Hepatocyte (in vitro differentiated cells): Measurements from ENCODE around the gene HOXA11. TPM values are rescaled to one million over a fixed set of nuclear protein-coding genes. Genes with fewer than 3 reads are reported as not detected.

Experiments
- DNase-seq: peaks from one replicate; pipeline ENCODE4 v3.0.0-alpha.2; 2016; ENCODE audit warnings: low spot score
- H2AFZ ChIP-seq: fragments of 200-600 bp; sonication (generic); 2 replicates; pipeline ENCODE4 v1.6.0; 2016; ENCODE audit warnings: antibody characterized with exemption, mild to moderate bottlenecking
- H3K27ac ChIP-seq: fragments of 200-600 bp; sonication (generic); 2 replicates; pipeline ENCODE4 v1.5.1; 2016; ENCODE audit warnings: mild to moderate bottlenecking
- H3K27me3 ChIP-seq: fragments of 200-600 bp; sonication (generic); 2 replicates; pipeline ENCODE4 v1.6.1; 2016
- H3K36me3 ChIP-seq: fragments of 200-600 bp; sonication (generic); replicated peaks from 2 replicates; pipeline ENCODE4 v1.5.1; 2016; ENCODE audit warnings: low read depth; ENCODE audit not compliant: insufficient read depth
- H3K4me1 ChIP-seq: fragments of 200-600 bp; sonication (generic); 2 replicates; pipeline ENCODE4 v1.5.1; 2016; ENCODE audit warnings: mild to moderate bottlenecking, moderate library complexity; ENCODE audit not compliant: insufficient read depth
- H3K4me2 ChIP-seq: fragments of 200-600 bp; sonication (generic); 2 replicates; pipeline ENCODE4 v1.6.0; 2016
- H3K4me3 ChIP-seq: fragments of 200-600 bp; sonication (generic); 2 replicates; pipeline ENCODE4 v1.5.1; 2016; ENCODE audit warnings: mild to moderate bottlenecking
- H3K79me2 ChIP-seq: fragments of 200-600 bp; sonication (generic); 2 replicates; pipeline ENCODE4 v1.6.0; 2017; ENCODE audit warnings: mild to moderate bottlenecking
- H3K9me2 ChIP-seq: fragments of 200-600 bp; sonication (generic); replicated peaks from 2 replicates; pipeline ENCODE4 v1.6.0; 2017; ENCODE audit warnings: mild to moderate bottlenecking; ENCODE audit not compliant: insufficient read depth
- H3K9me3 ChIP-seq: fragments of 200-600 bp; sonication (generic); 2 replicates; pipeline ENCODE4 v1.5.1; 2016; ENCODE audit warnings: low read depth, mild to moderate bottlenecking
- H4K20me1 ChIP-seq: fragments of 200-600 bp; sonication (generic); 2 replicates; pipeline ENCODE4 v1.6.0; 2016; ENCODE audit warnings: mild to moderate bottlenecking; ENCODE audit not compliant: insufficient read depth, poor library complexity, severe bottlenecking
- CTCF ChIP-seq: fragments of 200-600 bp; sonication (generic); IDR thresholded peaks from 2 replicates; pipeline ENCODE4 v1.5.1; 2016; ENCODE audit warnings: antibody characterized with exemption, mild to moderate bottlenecking; ENCODE audit not compliant: poor library complexity
- EZH2 ChIP-seq: fragments of 200-600 bp; sonication (generic); IDR thresholded peaks from 2 replicates; pipeline ENCODE4 v1.6.1; 2016; ENCODE audit warnings: antibody characterized with exemption, mild to moderate bottlenecking, borderline replicate concordance
- EZH2phosphoT487 ChIP-seq: fragments of 200-600 bp; sonication (generic); IDR thresholded peaks from one replicate; pipeline ENCODE4 v1.6.1; 2018; ENCODE audit warnings: antibody characterized with exemption, mild to moderate bottlenecking, low read depth, moderate library complexity; ENCODE audit not compliant: unreplicated experiment, severe bottlenecking
- whole genome bisulfite sequencing: methylation state at CpG from one replicate; pipeline ENCODE4 v1.1.6; 2016; ENCODE audit warnings: low lambda C conversion rate; ENCODE audit errors: missing lambda C conversion rate; 5-methylcytosine and 5-hydroxymethylcytosine counted together
- polyA plus RNA-seq: library from polyadenylated mRNA; unstranded; fragments of >200 nt; fragmentation: Nextera tagmentation; extraction: Ambion mirVana; gene quantifications from 2 replicates; pipeline ENCODE4 v1.2.1, GENCODE V29; 2016
- total RNA-seq: library from RNA; depleted of rRNA; stranded (reverse); fragments of >200 nt; gene quantifications from 2 replicates; pipeline ENCODE4 v1.2.3, GENCODE V29; 2014

Gene HOXA11
- total and polyA plus RNA-seq, 2 experiments from 2014 or later, result 6.4 to 7.6 TPM

- Histone ChIP-seq H3K4me1 (peaks cover 14% of the 10 kb centered on the region), H3K27ac (no peak overlapping the region)
Observed at GRCh38 chr7:27155816-27156507, 29.1 kb downstream of the HOXA11 start.

GRCh38 chr7:27154901-27155815 lies 29.9 kb downstream of the HOXA11 start:
- Histone ChIP-seq H3K27ac (no peak overlapping the region), H4K20me1 (no peaks in the 10 kb centered on the region), H3K4me1 (peaks cover 13% of the 10 kb centered on the region), H3K4me2 (peak overlapping the region; percentile 79), H3K36me3 (no peaks in the 10 kb centered on the region), H3K9me3 (no peaks in the 10 kb centered on the region), H3K79me2 (no peaks in the 10 kb centered on the region), H3K27me3 (peaks cover 96% of the 10 kb centered on the region), H2AFZ (peak overlapping the region; percentile 76), H3K4me3 (peak overlapping the region; percentile 48), H3K9me2 (no peaks in the 10 kb centered on the region)
- TF ChIP-seq EZH2 (peak; percentile 98), EZH2phosphoT487 (peak; percentile 42), CTCF (no peak)
- WGBS, result 24% methylated on average over 48 of the region's 48 CpGs
- DNase-seq, result no peak

More at GRCh38 chr7:27155816-27156507, 29.1 kb downstream of the HOXA11 start:
- H3K27me3 ChIP-seq, result peaks cover 94% of the 10 kb centered on the region
- H3K9me2 ChIP-seq, result no peaks in the 10 kb centered on the region
- peak overlapping the region; percentile 48 for H3K4me3 ChIP-seq
- H3K36me3 ChIP-seq, result no peaks in the 10 kb centered on the region
- WGBS, result 4% methylated on average over 62 of the region's 63 CpGs
- peak overlapping the region; percentile 79 for H3K4me2 ChIP-seq
- H2AFZ ChIP-seq, result peak overlapping the region; percentile 76
- H3K79me2 ChIP-seq, result no peaks in the 10 kb centered on the region
- no peak for DNase-seq
- no peaks in the 10 kb centered on the region for H3K9me3 ChIP-seq
- no peaks in the 10 kb centered on the region for H4K20me1 ChIP-seq
- TF ChIP-seq CTCF (no peak), EZH2 (peak; percentile 95)

- WGBS, result 60% methylated on average over 10 of the region's 10 CpGs
- Histone ChIP-seq H3K27ac (no peak overlapping the region), H3K4me2 (no peak overlapping the region)
Observed at GRCh38 chr7:27154369-27154768, 30.7 kb downstream of the HOXA11 start.

More at GRCh38 chr7:27154369-27154768, 30.7 kb downstream of the HOXA11 start:
- Histone ChIP-seq H3K9me3 (no peaks in the 10 kb centered on the region), H3K79me2 (no peaks in the 10 kb centered on the region), H3K36me3 (no peaks in the 10 kb centered on the region), H3K4me3 (no peak overlapping the region), H2AFZ (no peak overlapping the region), H4K20me1 (no peaks in the 10 kb centered on the region), H3K9me2 (no peaks in the 10 kb centered on the region), H3K4me1 (peaks cover 13% of the 10 kb centered on the region), H3K27me3 (peaks cover 96% of the 10 kb centered on the region)
- TF ChIP-seq EZH2 (no peak), CTCF (no peak), EZH2phosphoT487 (no peak)
- no peak for DNase-seq
